Measurements from ENCODE around the gene PGRMC2. TPM values are rescaled to one million over a fixed set of nuclear protein-coding genes. Genes with fewer than 3 reads are reported as not detected.
"Not testable (repeated sequence)": the region's sequence is repeated elsewhere in the genome, so short reads cannot be mapped to it uniquely, and the experiment has no call there.

The PGRMC2 gene
- polyA plus RNA-seq, 4 donors, result 47.3 to 116 (median 52.7) TPM

DNA sequence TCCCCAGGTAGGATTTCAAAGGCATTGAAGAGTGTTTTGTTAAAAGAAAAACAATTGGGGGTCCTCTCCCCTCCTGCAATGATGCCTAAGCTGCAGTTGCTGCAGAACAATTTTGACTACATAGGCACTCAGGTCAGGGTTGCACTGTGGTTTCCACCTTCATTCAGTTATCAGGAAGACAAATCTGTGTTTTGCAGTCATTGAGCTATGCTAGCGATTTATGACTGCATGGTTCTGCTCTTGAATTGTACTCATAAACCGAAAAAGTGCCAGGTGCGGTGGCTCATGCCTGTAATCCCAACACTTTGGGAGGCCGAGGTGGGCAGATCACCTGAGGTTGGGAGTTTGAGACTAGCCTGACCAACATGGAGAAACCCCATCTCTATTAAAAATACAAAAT is 29.4 kb downstream of the PGRMC2 start:
- H3K27ac ChIP-seq (ENCODE audit: low read depth in 1 of 3, low read length in 2 of 3); FAIRE-seq; H3K4me3 ChIP-seq (ENCODE audit: low read depth in 1 of 3, low read length in 3 of 3); H3K27me3 ChIP-seq (ENCODE audit: control insufficient read depth in 3 of 3, insufficient read depth in 3 of 3, low read length in 3 of 3); DNase-seq; H3K36me3 ChIP-seq (ENCODE audit: control insufficient read depth in 3 of 3, insufficient read depth in 2 of 3, low read depth in 1 of 3, low read length in 3 of 3); H3K4me1 ChIP-seq (ENCODE audit: control insufficient read depth in 3 of 3, insufficient read depth in 2 of 3, low read depth in 1 of 3, low read length in 2 of 3); H3K9me3 ChIP-seq (ENCODE audit: control insufficient read depth in 2 of 2, insufficient read depth in 1 of 2, low read depth in 1 of 2, low read length in 1 of 2): not testable (repeated sequence)
- 51 to 79% (median 68%) methylated on average over 4 of the region's 4 CpGs for WGBS, 3 donors

DNA sequence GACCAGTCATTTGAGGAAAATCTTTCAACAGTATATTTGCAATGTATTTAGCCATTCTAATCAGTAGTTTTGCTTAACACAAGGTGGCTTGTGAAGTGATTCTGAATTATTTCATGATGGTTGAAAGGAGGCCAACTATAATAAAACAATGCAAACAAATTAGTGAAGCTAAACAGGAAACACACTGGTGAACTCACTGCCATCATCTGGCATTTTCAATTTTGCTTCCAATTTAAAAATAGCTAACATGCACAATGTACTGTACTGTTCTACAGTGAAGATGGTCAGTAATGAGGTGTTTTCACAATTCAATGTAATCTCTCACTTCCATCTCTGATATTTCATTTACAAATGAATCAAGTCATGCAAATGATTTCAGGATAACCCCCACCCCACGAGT is 31.1 kb downstream of the PGRMC2 start:
- FAIRE-seq (no peak), DNase-seq (peak in 1 of 2 donors; percentile 7)
- Histone ChIP-seq H3K27ac (ENCODE audit: low read depth in 1 of 3, low read length in 2 of 3) (no peak overlapping the region), H3K36me3 (ENCODE audit: control insufficient read depth in 3 of 3, insufficient read depth in 2 of 3, low read depth in 1 of 3, low read length in 3 of 3) (no peaks in the 10 kb centered on the region), H3K9me3 (ENCODE audit: control insufficient read depth in 2 of 2, insufficient read depth in 1 of 2, low read depth in 1 of 2, low read length in 1 of 2) (peaks cover 0 to 3% of the 10 kb centered on the region in 2 donors), H3K4me3 (ENCODE audit: low read depth in 1 of 3, low read length in 3 of 3) (no peak overlapping the region), H3K4me1 (ENCODE audit: control insufficient read depth in 3 of 3, insufficient read depth in 2 of 3, low read depth in 1 of 3, low read length in 2 of 3) (no peaks in the 10 kb centered on the region), H3K27me3 (ENCODE audit: control insufficient read depth in 3 of 3, insufficient read depth in 3 of 3, low read length in 3 of 3) (no peaks in the 10 kb centered on the region)
- whole genome bisulfite sequencing, 3 donors, result 7 to 31% (median 29%) methylated on average over 1 of the region's 1 CpG

DNA sequence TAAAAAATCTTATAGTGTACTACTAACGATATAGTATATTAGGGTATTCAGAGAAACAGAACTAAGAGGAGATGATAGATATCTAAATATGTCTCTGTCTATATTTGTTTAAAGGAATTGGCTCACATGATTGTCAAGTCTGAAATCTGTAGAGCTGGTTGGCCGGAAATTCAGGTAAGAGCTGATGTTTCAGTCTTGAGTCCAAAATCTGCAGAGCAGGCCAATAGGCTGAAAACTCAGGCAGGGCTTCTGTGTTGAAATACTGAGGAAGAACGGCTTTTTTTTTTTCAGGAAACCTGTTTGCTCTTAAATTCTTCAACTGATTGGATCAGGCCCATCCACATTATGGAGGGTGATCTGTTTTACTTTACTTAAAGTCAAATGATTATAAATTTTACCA is 31.7 kb downstream of the PGRMC2 start:
- peaks cover 0 to 3% of the 10 kb centered on the region in 2 donors for H3K9me3 ChIP-seq (ENCODE audit: control insufficient read depth in 2 of 2, insufficient read depth in 1 of 2, low read depth in 1 of 2, low read length in 1 of 2)
- H3K36me3 ChIP-seq (ENCODE audit: control insufficient read depth in 3 of 3, insufficient read depth in 2 of 3, low read depth in 1 of 3, low read length in 3 of 3), result no peaks in the 10 kb centered on the region
- FAIRE-seq (no peak), DNase-seq (no peak)
- no peaks in the 10 kb centered on the region for H3K4me1 ChIP-seq (ENCODE audit: control insufficient read depth in 3 of 3, insufficient read depth in 2 of 3, low read depth in 1 of 3, low read length in 2 of 3)
- H3K4me3 ChIP-seq (ENCODE audit: low read depth in 1 of 3, low read length in 3 of 3), result no peak overlapping the region
- 86 to 90% (median 87%) methylated on average over 3 of the region's 3 CpGs for WGBS, 3 donors
- H3K27me3 ChIP-seq (ENCODE audit: control insufficient read depth in 3 of 3, insufficient read depth in 3 of 3, low read length in 3 of 3), result no peaks in the 10 kb centered on the region
- H3K27ac ChIP-seq (ENCODE audit: low read depth in 1 of 3, low read length in 2 of 3), result no peak overlapping the region

DNA sequence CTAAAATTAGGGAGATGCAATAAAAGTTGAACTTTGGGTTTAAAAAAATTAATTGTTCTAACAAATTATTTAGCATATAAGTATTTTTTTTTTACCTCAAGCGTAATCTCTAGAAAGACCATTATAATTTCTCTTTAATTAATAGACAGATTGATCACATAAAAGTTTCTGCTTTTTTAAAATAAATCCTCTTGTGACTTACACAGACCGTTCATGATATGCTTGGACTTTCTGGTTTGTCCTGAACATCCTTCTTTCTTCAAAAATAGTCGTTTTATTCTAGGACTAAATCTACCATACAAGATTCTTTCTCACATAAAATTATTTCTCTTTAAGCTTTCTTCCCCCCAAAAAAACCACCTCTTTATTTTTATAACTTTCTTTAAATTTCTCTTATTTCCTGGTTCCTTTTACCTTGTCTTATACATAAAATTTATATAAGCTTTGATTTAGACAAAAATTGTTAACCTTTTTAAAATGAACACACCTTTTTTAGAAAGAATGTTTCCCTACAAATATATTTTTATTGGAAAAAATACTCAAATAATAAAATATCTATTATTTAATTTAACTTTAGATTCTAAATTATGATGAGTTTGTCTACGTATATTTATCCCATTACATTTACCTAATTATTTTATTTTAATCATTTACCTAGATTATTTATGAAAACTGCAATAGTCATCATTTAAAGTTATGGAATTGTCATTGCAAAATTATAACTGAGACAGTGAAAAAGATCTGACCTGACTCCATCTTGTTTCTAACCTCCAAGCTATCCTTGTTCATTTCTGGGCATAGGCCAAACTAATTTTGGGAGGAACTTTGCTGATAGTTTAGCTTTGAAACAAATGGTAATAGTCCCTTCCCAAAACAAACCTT is 37.6 kb downstream of the PGRMC2 start:
- 68 to 73% (median 70%) methylated on average over 4 of the region's 4 CpGs for WGBS, 3 donors

DNA sequence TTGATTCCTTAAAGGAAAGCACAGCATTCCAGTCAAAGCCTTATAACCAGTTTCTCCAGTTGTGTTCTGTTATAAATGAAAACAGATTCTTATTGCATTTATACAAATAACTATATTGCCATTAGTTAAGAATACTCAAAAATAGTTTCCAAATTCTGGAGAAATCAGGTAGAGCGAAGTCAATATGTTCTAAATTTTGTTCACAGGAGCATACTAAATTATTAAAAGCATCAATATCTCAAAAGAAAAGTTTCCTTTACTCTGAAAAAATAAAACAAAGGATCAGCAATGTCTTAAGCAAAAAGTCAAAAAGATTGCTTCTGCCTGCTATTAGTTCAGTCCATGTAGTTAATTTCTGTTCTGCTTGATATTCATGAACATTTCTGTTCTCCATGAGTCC is 39.7 kb downstream of the PGRMC2 start:
- Histone ChIP-seq H3K9me3 (ENCODE audit: control insufficient read depth in 2 of 2, insufficient read depth in 1 of 2, low read depth in 1 of 2, low read length in 1 of 2) (peaks cover 0 to 8% of the 10 kb centered on the region in 2 donors), H3K27me3 (ENCODE audit: control insufficient read depth in 3 of 3, insufficient read depth in 3 of 3, low read length in 3 of 3) (no peaks in the 10 kb centered on the region), H3K4me3 (ENCODE audit: low read depth in 1 of 3, low read length in 3 of 3) (no peak overlapping the region), H3K4me1 (ENCODE audit: control insufficient read depth in 3 of 3, insufficient read depth in 2 of 3, low read depth in 1 of 3, low read length in 2 of 3) (no peaks in the 10 kb centered on the region), H3K36me3 (ENCODE audit: control insufficient read depth in 3 of 3, insufficient read depth in 2 of 3, low read depth in 1 of 3, low read length in 3 of 3) (no peaks in the 10 kb centered on the region), H3K27ac (ENCODE audit: low read depth in 1 of 3, low read length in 2 of 3) (no peak overlapping the region)
- WGBS, 3 donors, result 90 to 97% (median 95%) methylated on average over 1 of the region's 1 CpG
- DNase-seq, result no peak
- peak; percentile 51 for FAIRE-seq

More for the DNA sequence above, 37.6 kb downstream of the PGRMC2 start:
- Histone ChIP-seq H3K27ac (ENCODE audit: low read depth in 1 of 3, low read length in 2 of 3) (no peak overlapping the region), H3K9me3 (ENCODE audit: control insufficient read depth in 2 of 2, insufficient read depth in 1 of 2, low read depth in 1 of 2, low read length in 1 of 2) (peaks cover 0 to 8% of the 10 kb centered on the region in 2 donors), H3K36me3 (ENCODE audit: control insufficient read depth in 3 of 3, insufficient read depth in 2 of 3, low read depth in 1 of 3, low read length in 3 of 3) (no peaks in the 10 kb centered on the region), H3K4me3 (ENCODE audit: low read depth in 1 of 3, low read length in 3 of 3) (no peak overlapping the region), H3K27me3 (ENCODE audit: control insufficient read depth in 3 of 3, insufficient read depth in 3 of 3, low read length in 3 of 3) (no peaks in the 10 kb centered on the region), H3K4me1 (ENCODE audit: control insufficient read depth in 3 of 3, insufficient read depth in 2 of 3, low read depth in 1 of 3, low read length in 2 of 3) (no peaks in the 10 kb centered on the region)
- DNase-seq, result no peak
- peak; percentile 97 for FAIRE-seq

DNA sequence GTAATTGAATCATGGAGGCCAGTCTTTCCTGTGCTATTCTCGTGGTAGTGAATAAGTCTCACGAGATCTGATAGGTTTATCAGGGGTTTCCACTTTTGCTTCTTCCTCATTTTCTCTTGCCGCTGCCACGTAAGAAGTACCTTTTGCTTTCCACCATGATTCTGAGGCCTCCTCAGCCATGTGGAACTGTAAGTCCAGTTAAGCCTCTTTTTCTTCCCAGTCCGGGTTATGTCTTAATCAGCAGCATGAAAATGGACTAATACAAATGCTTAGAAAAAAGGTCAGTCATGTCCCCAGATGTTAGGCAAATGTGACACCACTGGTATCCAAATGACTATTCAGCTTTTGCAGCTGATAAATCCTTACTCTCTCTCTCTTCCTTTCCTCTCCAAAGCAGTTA is 42.2 kb downstream of the PGRMC2 start:
- FAIRE-seq; H3K27me3 ChIP-seq (ENCODE audit: control insufficient read depth in 3 of 3, insufficient read depth in 3 of 3, low read length in 3 of 3); DNase-seq; H3K4me3 ChIP-seq (ENCODE audit: low read depth in 1 of 3, low read length in 3 of 3); H3K27ac ChIP-seq (ENCODE audit: low read depth in 1 of 3, low read length in 2 of 3); H3K36me3 ChIP-seq (ENCODE audit: control insufficient read depth in 3 of 3, insufficient read depth in 2 of 3, low read depth in 1 of 3, low read length in 3 of 3); H3K4me1 ChIP-seq (ENCODE audit: control insufficient read depth in 3 of 3, insufficient read depth in 2 of 3, low read depth in 1 of 3, low read length in 2 of 3): not testable (repeated sequence)
- 86 to 88% (median 87%) methylated on average over 5 of the region's 5 CpGs for WGBS, 3 donors
- H3K9me3 ChIP-seq (ENCODE audit: control insufficient read depth in 2 of 2, insufficient read depth in 1 of 2, low read depth in 1 of 2, low read length in 1 of 2), result peaks cover 0 to 10% of the 10 kb centered on the region in 2 donors

DNA sequence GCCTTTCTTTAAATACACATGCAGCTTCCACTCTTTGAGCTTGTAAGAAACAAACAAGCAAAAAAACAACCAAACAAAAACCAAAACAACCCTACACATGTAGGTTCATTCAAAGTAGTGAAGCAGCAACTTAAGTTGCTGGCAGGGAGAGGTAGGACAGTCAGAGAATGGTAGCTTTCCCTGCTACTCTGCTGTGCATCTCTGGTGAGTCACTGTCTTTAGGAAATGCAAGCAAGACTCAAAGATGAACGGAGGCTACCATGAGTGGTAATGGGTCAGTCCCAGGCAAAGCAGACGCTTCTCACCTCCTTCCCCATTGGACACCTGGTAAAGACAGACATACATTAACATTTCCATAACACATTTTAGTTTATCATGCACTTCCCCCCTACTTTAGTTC is 43.2 kb downstream of the PGRMC2 start:
- Histone ChIP-seq H3K36me3 (ENCODE audit: control insufficient read depth in 3 of 3, insufficient read depth in 2 of 3, low read depth in 1 of 3, low read length in 3 of 3) (no peaks in the 10 kb centered on the region), H3K27me3 (ENCODE audit: control insufficient read depth in 3 of 3, insufficient read depth in 3 of 3, low read length in 3 of 3) (no peaks in the 10 kb centered on the region), H3K27ac (ENCODE audit: low read depth in 1 of 3, low read length in 2 of 3) (no peak overlapping the region), H3K9me3 (ENCODE audit: control insufficient read depth in 2 of 2, insufficient read depth in 1 of 2, low read depth in 1 of 2, low read length in 1 of 2) (peaks cover 0 to 10% of the 10 kb centered on the region in 2 donors), H3K4me1 (ENCODE audit: control insufficient read depth in 3 of 3, insufficient read depth in 2 of 3, low read depth in 1 of 3, low read length in 2 of 3) (peaks cover 0 to 4% (median 0%) of the 10 kb centered on the region in 3 donors), H3K4me3 (ENCODE audit: low read depth in 1 of 3, low read length in 3 of 3) (no peak overlapping the region)
- 80 to 90% (median 89%) methylated on average over 2 of the region's 2 CpGs for WGBS, 3 donors
- DNase-seq, result no peak
- FAIRE-seq, result no peak

DNA sequence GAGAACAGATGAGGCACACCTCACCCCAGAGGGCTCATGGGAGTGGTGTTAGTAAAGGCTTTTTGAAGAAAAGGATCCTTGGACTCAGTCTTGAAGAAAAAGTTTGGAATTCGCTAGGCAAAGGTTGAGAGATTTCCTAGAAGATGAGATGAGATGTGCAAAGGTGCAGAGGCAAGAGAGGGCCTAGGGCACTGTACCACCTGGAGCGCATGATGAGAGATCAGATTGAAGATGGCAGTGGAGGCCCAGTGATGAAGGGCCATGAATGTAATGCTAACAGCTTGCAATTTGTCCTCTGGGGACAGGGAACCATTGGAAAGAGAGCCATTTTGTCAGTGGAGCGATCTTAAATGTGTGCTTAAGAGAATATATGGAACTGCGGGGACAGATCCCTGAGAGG is 45.0 kb downstream of the PGRMC2 start:
- WGBS, 3 donors, result 87 to 94% (median 93%) methylated on average over 4 of the region's 4 CpGs
- Histone ChIP-seq H3K4me3 (ENCODE audit: low read depth in 1 of 3, low read length in 3 of 3) (no peak overlapping the region), H3K9me3 (ENCODE audit: control insufficient read depth in 2 of 2, insufficient read depth in 1 of 2, low read depth in 1 of 2, low read length in 1 of 2) (peaks cover 0 to 6% of the 10 kb centered on the region in 2 donors), H3K4me1 (ENCODE audit: control insufficient read depth in 3 of 3, insufficient read depth in 2 of 3, low read depth in 1 of 3, low read length in 2 of 3) (peaks cover 0 to 4% (median 0%) of the 10 kb centered on the region in 3 donors), H3K27ac (ENCODE audit: low read depth in 1 of 3, low read length in 2 of 3) (no peak overlapping the region), H3K27me3 (ENCODE audit: control insufficient read depth in 3 of 3, insufficient read depth in 3 of 3, low read length in 3 of 3) (no peaks in the 10 kb centered on the region), H3K36me3 (ENCODE audit: control insufficient read depth in 3 of 3, insufficient read depth in 2 of 3, low read depth in 1 of 3, low read length in 3 of 3) (no peaks in the 10 kb centered on the region)
- DNase-seq (no peak), FAIRE-seq (no peak)

All from small intestine (tissue), 7 donors.